Left lung (tissue), 10 donors: ENCODE measurements around the gene FGFR1OP2. TPM values are rescaled to one million over a fixed set of nuclear protein-coding genes. Genes with fewer than 3 reads are reported as not detected.
A peak's percentile ranks its signal among the peaks of the same experiment; 100 is the strongest.

ENCODE experiments used
- ATAC-seq: fragments of 200-7000 bp; cut with Tn5 transposase; one replicate; pipeline ENCODE4 v1.9.1; 2020; ENCODE audit warnings: moderate library complexity
- DNase-seq, 4 donors: peaks; one replicate each; pipeline ENCODE4 v3.0.0-alpha.2; 2013 to 2020
- H3K27ac ChIP-seq, 2 donors: fragments of 200-600 bp; sonication (generic) in 1 of 2; one replicate each; pipeline versions ENCODE4 v1.5.0 to v1.8.0; 2020 to 2021
- H3K27me3 ChIP-seq, 2 donors: fragments of 200-600 bp; sonication (generic) in 1 of 2; one replicate each; pipeline versions ENCODE4 v1.5.0 to v1.8.0; 2020 to 2021
- H3K36me3 ChIP-seq, 2 donors: fragments of 200-600 bp; sonication (generic) in 1 of 2; one replicate each; pipeline versions ENCODE4 v1.5.0 to v1.8.0; 2020 to 2021
- H3K4me1 ChIP-seq, 2 donors: fragments of 200-600 bp; one replicate each; pipeline ENCODE4 v1.8.0; 2021
- H3K4me3 ChIP-seq, 2 donors: fragments of 200-600 bp; sonication (generic) in 1 of 2; one replicate each; pipeline versions ENCODE4 v1.5.0 to v1.8.0; 2020 to 2021; ENCODE audit warnings: mild to moderate bottlenecking in 1 of 2
- H3K9me3 ChIP-seq, 2 donors: fragments of 200-600 bp; sonication (generic) in 1 of 2; one replicate each; pipeline versions ENCODE4 v1.5.0 to v1.8.0; 2020 to 2021
- CTCF ChIP-seq, 2 donors: fragments of 200-600 bp; sonication (generic) in 1 of 2; IDR thresholded peaks; one replicate each; pipeline versions ENCODE4 v1.5.0 to v1.8.0; 2021; ENCODE audit warnings: antibody characterized with exemption in 2 of 2
- intact Hi-C, 2 donors: fragments of 100-400 bp; cut with DNase I; formaldehyde crosslinking; loops; one replicate each; pipeline versions ENCODE4 v1.11.2 to v1.14.2; 2022
- polyA plus RNA-seq, 6 donors: library from polyadenylated mRNA; unstranded; fragments of 120-200 nt; gene quantifications; one replicate each; pipeline ENCODE4 v1.2.1, GENCODE V29; 2013; ENCODE audit not compliant: insufficient read length in 6 of 6
- total RNA-seq, 2 donors: library from RNA; stranded (reverse); fragmentation: NEBNext Ultra II Directional; extraction: Animal tissue kit (Norgen Biotek cat#: 25700); gene quantifications; one replicate each; pipeline ENCODE4 v1.2.1, GENCODE V29; 2021
- donor health status: DM: no; HTN: yes; CAD: no.
- donor health status: DM: no; HTN: no; CAD: no.

Gene FGFR1OP2
- total and polyA plus RNA-seq, 8 donors: 44.0 to 101 (median 83.5) TPM

GRCh38 chr12:26991826-26992225 is 53.6 kb downstream of the FGFR1OP2 start:
- H3K36me3 ChIP-seq: peaks cover 0 to 48% of the 10 kb centered on the region in 2 donors
- no peak for TF ChIP-seq CTCF (IDR thresholded peaks at IDR 0.05)

GRCh38 chr12:26994109-26994508 is 55.8 kb downstream of the FGFR1OP2 start:
- no peaks in the 10 kb centered on the region for H3K27me3 ChIP-seq
- DNase-seq: no peak
- intact Hi-C loops: no loop called here
- H3K4me3 ChIP-seq: no peak overlapping the region
- ATAC-seq: no peak
- peaks cover 0 to 60% of the 10 kb centered on the region in 2 donors for H3K36me3 ChIP-seq
- H3K9me3 ChIP-seq: no peaks in the 10 kb centered on the region
- H3K4me1 ChIP-seq: peaks cover 0 to 22% of the 10 kb centered on the region in 2 donors
- no peak for TF ChIP-seq CTCF (IDR thresholded peaks at IDR 0.05)
- no peak overlapping the region for H3K27ac ChIP-seq

More at GRCh38 chr12:26991826-26992225, 53.6 kb downstream of the FGFR1OP2 start:
- no peak for DNase-seq
- no peak for ATAC-seq
- H3K4me1 ChIP-seq: peaks cover 0 to 18% of the 10 kb centered on the region in 2 donors
- H3K27me3 ChIP-seq: no peaks in the 10 kb centered on the region
- intact Hi-C loops: no loop called here
- no peak overlapping the region for H3K4me3 ChIP-seq
- no peaks in the 10 kb centered on the region for H3K9me3 ChIP-seq
- no peak overlapping the region for H3K27ac ChIP-seq

GRCh38 chr12:26995706-26996105 is 57.4 kb downstream of the FGFR1OP2 start:
- ATAC-seq: no peak
- DNase-seq: no peak
- no peaks in the 10 kb centered on the region for H3K9me3 ChIP-seq
- intact Hi-C loops: no loop called here
- no peak for TF ChIP-seq CTCF (IDR thresholded peaks at IDR 0.05)
- peaks cover 0 to 24% of the 10 kb centered on the region in 2 donors for H3K4me1 ChIP-seq
- no peak overlapping the region for H3K4me3 ChIP-seq
- no peaks in the 10 kb centered on the region for H3K27me3 ChIP-seq
- peaks cover 0 to 56% of the 10 kb centered on the region in 2 donors for H3K36me3 ChIP-seq
- H3K27ac ChIP-seq: no peak overlapping the region

GRCh38 chr12:26997003-26997402 is 58.7 kb downstream of the FGFR1OP2 start:
- ATAC-seq (no peak), DNase-seq (no peak)
- peaks cover 4 to 37% of the 10 kb centered on the region in 2 donors for H3K4me1 ChIP-seq
- peaks cover 0 to 53% of the 10 kb centered on the region in 2 donors for H3K36me3 ChIP-seq
- peak overlapping the region in 1 of 2 donors; percentile 76 for H3K27ac ChIP-seq
- intact Hi-C loops: no loop called here
- no peaks in the 10 kb centered on the region for H3K27me3 ChIP-seq
- no peak overlapping the region for H3K4me3 ChIP-seq
- H3K9me3 ChIP-seq: no peaks in the 10 kb centered on the region
- no peak for TF ChIP-seq CTCF (IDR thresholded peaks at IDR 0.05)

- H3K27me3 ChIP-seq: no peaks in the 10 kb centered on the region
- intact Hi-C loops: no loop called here
- DNase-seq (no peak), ATAC-seq (no peak)
- no peak overlapping the region for H3K4me3 ChIP-seq
- H3K27ac ChIP-seq: peak overlapping the region in 1 of 2 donors; percentile 59
- TF ChIP-seq CTCF (IDR thresholded peaks at IDR 0.05): no peak
- peaks cover 0 to 19% of the 10 kb centered on the region in 2 donors for H3K36me3 ChIP-seq
- peaks cover 4 to 47% of the 10 kb centered on the region in 2 donors for H3K4me1 ChIP-seq
- H3K9me3 ChIP-seq: no peaks in the 10 kb centered on the region
Measured at GRCh38 chr12:27000961-27001360, 62.7 kb downstream of the FGFR1OP2 start.
